HG02943 (cell line): Measurements from ENCODE around the gene PALLD.

Source experiments
- ATAC-seq: cut with Tn5 transposase; IDR thresholded peaks from one replicate; pipeline ENCODE4 v1.9.1; 2021; ENCODE audit warnings: mild to moderate bottlenecking, low read depth, moderate library complexity; ENCODE audit not compliant: unreplicated experiment

The PALLD gene

DNA sequence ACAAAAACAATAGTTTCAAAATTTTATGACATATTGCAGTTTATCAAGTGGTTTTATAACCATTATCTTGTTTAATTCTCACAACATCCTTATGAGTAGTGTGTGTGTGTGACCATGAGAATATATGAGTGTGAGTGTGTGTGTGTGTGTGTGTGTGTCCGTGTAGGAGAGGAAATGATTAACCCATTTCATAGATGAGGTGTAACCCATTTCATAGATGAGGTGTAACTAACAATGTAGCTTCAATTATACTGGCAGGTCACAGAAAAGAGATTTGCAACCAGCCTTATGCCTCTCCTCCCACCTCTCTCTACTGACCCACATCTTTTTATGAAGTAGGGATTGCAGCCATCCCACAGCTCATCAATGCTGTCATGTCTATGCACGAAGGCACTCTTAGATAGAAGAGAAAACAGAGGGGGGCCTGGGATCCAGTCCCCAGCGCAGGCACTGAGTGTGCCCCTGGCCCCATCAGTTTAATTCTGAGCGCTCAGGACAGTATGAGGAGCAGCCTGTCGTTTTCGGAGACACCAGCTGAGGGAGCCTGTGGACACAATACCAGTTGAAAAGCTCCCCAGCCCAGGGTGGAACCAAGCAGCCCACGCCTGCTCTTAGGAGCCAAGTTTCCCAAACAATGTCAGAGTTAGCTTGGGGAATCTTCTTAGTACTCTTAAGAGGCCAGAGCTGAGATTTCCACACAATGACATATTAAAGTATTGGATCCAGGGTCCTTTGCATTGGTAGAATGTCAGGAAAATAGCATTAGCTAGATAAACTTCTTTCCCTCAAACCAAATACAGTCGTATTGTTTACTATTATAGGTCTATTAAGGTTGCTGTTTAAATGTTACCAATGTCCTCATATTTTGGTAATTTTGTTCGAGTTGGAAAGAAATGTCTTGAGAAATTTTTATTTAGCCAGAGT is 88.6 kb downstream of the PALLD start:
- ATAC-seq, result peak; percentile 74

DNA sequence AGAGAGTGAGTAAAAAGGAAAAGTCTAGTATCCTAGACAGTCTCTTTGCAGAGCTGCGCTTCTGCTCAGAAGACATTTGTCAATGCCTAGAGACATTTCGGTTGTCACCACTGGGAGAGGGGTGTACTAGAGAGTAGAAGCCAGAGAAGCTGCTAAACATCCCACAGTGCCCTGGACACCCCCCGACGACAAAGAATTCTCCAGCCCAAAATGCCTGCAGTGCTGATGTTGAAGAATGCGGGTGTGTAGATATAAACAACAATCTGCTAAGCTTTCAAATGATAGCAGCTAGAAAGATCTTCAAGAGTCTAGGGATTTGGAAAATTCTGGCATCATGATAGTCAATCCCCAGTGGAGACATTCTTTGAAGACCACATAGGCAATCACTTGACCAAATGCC is 90.1 kb downstream of the PALLD start:
- ATAC-seq, result no peak

DNA sequence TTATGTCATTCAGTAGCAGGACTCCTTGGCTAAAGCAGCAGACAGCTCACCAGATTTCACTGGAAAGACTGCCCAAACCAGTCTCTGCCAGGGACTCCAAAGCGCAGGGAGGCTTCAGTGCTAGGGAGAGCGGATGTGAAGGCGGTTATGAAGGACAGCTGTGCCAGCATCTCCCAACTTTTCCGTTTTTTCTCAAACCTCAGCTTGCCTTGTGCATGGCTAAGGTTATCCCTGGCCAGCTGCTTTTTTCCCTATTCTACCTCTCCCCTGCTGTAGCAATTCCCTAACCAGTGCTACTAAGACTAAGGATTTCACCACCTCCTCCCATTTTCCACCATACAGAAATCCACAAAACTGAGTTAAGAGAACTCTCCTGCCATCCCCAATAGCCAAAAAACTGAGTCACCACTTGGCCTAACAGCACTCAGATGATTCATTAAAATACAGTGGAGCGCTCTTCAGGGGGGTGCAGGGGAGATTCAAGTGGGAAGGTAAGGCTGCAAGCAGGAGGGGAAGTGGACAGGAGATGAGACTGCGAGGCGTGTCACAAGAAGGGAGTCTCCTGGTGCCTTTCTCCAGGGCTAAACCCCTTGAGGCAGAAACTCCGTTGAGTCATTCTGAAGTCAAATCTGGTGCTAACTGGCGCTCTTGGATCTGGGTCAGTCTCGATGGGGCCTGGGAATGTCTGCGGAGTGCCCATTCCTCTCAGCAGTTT is 90.7 kb downstream of the PALLD start:
- no peak for ATAC-seq

DNA sequence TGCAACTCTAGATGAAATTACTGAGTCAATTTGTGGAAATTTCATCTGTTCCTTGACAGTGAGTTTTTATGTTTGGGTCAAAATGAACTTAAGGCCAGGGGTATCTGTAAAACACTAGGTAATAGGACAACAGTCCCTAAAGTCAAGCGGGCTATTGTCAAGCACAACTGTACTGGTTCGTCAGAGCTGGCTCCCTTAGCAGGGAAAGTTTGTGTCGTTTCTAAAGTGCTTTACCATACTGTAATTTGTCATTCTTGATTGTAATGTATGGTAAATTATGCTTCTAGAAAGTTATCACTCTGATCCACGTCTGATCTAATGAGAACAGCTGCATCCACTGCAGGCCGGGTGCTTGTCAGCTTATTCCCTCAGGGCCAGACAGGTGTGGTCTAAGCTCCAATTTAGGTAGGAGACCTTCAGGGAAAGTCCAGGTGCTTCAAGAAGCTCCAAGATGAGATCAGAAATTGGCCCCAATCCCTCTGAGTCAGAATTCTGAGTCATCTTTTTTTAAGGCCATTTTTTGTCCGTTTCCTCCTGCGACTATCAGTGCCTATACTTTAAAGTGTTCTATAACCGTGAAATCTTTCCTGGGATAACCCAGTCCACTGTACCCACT is 92.2 kb downstream of the PALLD start:
- no peak for ATAC-seq

DNA sequence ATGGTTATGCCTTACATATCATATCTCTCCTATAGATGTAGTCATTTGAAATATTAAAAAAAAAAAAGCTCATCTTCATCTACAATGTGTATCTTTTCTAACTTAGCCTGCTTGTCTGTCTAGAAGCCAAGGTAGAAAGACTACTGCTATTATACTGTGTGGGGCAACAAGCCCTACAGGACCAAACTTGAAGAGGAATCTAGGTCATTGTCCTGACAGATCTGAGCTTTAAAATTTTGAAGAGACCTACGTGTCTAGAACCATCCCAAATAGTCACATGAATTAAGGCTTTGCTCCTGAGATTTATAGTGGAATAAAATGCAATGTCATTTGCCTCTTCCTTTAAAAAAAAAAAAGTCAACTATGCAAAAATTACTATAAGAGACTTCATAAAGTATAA is 95.8 kb downstream of the PALLD start:
- no peak for ATAC-seq

DNA sequence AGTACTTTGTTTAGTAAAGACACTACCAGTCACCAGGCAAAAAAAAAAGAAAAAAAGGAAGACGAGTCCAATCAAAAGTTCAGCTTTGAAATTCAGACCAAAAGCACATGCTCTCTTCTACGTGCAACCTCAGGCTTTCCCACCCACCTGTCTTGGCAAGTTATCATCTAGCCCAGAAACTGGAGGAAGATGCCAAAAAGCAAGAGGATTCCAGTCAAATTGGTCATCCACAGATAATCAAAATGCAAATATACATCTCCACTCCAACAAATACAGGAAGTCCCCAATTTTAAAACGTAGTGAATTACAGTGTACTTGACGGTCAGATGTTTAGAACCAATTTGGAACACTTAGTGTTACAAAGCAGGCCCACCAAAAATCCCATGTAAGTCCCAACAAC is 96.5 kb downstream of the PALLD start:
- no peak for ATAC-seq

DNA sequence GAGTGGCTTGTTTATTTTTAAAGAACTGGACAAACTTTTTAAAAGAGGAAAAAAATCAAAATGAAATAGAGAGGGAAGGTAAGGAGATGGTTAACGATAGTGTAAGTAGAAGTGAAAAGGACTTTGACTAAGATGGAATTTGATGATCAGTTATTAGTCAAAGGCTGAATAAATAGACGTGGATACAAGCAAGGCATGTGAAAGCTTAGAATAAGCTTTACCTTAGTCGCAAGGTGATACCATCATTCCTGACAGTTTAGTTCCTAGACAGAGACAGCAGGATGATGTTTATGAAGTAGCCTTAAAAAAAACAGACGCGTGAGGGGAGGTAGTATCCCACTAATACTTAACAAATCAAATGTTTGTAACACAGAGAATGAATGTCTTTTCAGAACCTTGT is 97.3 kb downstream of the PALLD start:
- no peak for ATAC-seq

DNA sequence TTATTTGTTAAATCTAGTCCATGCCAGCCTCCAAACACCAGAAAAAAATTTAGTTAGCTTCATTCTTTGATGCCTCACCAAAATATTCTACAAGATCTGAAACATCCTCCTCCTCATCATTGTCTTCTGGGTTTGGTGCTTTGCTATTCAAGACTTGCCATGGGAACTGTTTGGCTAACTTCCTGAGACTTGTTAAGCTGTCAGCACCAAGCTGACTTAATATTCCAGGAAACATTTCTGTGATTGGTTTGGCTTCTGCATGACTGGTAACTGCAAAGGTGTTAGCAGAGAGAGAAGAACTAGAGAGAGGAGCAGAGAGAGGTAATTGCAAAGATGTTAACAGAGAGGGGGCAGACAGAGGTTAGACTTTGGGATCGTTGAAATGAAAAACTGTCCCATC is 101.3 kb downstream of the PALLD start:
- ATAC-seq, result no peak

DNA sequence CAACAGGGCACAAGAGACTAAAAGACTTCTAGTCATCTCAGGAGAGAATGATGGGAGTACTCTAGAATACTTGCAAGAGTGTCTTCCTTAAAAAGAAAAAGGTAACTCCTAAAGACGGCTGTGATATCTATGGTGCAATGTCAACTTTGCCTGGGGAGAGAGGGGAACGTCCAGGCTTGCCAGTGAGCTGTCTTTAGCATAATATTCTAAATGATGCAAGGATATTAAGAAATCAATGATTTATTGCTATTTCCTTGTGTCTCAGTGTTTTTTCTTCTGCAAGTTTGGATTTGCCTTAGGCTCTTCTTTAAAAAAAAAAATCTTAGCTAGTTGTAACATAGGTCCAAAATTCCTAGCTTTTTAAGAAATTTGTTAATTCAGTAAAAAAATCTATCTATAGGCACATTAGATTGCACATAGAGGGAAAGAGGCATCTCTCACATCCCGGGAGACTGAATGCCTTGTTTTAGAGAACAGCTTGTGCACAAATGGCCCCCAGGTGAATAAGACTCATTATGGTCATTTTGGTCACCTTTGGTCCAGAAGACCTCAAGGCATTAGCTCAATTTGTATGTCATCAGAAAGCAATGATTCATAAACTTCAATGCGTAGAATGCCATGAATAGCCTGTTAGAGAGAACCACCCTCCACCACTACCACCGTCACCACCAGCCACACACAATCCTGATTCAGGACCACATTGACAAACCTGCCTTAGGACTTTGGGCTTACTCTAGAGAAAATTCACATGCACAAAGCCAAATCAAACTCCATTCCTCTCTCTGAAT is 104.1 kb downstream of the PALLD start:
- ATAC-seq, result no peak

DNA sequence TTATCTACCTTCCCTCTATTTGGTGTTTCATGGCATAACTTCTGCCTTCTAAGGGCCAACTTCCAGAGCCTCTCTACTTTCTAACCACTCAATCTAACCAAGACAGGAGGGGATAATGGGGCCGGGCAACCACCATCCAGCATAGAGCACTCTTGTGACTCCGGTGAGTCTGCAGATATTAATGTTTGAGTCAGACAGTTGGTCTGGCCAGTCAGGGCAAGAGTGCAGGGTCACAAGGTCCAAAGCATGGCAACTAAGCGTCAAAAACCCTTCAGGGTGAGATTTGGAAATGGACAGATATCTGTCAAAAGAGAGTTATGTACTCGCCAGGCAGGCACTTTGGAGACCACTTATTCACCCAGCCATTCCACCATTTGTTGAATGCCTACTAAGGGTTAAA is 105.0 kb downstream of the PALLD start:
- no peak for ATAC-seq

DNA sequence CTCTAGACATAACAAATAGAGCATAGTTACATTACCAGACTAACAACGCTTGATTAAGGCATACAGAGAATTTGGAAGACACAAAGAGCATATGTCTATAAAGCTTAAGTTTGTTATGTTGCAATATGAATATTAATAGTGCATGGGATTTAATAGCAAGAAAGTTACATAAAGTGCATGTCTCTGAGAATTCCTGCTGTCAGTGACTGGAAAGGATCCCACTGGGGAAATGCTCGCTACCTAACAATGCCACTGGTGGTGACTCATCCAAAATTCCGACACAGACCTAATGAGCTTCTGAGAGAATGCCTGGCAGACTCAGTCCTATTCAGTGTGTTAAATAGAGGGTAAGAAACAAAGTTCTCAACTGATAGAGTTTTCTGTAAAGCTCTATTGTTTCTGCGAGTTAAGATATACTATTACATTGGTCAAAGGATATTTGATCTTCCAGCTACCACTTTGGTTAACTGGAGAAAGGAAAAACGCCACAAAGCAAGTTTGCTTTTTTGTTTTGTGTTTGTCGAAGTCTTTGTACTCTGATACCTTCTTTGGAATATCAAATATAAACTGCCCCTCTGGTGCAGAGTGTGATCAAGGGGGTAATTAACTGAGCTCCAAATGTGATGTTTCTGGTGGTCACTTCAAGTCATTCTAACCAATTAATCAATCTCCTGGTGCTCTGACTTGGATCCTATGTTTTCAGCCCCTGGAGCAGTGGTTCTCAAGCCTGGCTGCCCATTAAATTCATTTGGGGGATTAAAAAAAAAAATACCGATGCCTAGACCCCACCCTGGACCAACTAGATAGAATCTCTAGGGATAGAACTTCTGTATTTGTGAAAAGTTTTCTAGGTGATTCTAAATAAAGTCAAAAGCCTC is 107.9 kb downstream of the PALLD start:
- ATAC-seq, result no peak

DNA sequence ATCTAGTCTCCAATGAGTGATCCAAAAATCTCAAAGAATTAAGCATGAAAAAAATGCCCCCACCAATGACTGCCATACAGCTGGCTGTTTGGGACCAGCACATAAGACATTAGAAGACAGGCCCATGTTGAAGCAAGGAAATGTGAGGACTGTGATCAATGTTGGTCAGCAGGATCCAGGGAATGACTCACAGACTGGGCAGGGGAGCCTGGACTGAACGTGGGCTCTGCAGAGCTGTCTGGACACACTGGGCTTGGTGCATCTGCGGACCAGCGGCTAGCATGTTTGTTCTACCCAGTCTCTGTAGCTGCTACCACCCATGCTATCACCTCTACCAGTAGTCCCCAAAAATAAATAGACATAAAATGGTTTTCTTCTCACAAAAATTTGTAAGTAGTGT is 108.6 kb downstream of the PALLD start:
- ATAC-seq, result no peak

DNA sequence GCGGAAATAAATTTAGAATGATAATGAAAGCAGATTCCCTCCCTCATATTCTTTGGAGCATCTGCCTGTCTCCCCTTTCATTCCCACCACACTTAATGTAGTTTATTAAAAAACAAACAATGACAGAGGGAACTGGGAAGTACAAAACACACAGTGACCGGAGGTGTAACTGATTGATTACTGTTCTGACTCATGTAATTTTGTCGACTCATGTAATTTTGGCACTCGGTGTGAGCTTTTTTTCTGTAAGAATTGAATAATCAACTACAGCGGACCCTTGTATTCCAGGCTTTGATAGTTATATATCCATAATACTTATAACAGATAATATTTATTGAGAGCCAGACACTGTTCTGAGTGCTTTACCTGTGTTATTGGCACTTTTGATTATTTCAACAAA is 110.4 kb downstream of the PALLD start:
- ATAC-seq, result no peak

DNA sequence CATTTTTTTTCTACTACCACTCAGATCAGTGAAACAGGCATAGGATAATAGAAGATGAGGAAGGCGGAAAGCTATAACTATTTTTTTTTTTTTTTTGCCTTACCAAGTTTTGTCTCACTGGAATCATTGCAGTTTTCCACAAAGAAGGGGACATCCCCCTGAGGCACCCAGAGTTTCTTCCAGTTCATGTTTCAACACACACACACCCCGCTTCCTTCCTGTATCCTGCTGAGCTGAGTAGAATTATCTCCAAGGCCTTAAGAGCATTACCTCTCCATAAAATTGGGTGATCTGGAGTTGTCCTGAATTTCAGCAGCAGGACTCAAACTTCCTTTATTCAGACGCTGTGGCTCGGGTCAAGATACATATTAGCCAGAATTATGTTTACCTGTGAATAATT is 111.9 kb downstream of the PALLD start:
- ATAC-seq, result no peak

DNA sequence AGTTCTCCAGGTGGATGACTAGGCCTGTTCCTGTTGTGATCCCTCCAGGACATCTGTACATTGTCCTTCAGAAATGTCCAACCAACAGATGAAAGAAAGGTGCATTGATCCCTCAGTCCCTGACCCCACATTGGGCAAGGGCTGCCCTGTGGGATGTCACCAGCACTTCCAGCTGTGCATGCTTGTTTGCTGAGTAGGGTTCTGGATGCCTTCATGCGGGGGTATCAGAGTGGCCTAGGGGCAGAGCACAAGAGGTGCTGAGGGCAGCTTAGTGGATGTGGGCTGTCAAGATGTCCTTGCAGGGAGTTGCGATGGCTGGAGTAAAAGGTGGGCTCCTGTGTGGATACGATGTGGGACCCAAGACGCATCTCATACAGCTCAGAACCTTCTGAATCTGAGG is 112.5 kb downstream of the PALLD start:
- ATAC-seq, result no peak

DNA sequence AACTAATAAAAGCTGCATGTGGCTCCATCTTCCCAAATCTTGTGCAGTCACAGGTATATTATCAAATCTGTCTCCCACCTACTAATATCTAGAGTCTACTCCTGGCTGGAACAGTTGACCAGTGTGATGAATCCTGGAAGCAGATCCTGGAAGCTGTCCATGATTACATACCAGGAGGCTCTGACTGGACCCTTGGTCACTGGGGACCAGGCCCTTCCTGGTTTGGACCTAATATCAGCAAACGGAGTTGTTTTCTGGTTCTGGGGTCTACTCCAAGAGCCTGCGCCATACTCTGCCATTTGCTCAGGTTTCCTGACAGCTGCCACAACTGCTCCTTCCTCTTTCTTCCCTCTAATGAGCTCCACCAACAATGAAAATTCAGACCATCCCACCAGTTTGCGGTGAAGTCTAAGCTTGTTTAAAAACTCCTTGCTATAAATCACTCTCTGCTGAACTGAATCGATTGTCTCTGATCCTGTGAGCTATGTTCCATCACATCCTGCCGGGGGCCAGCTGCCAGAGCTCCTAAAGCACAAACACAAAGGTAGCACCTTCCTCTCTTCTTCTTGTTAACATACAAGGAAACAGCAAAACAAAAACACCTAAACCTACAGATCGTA is 114.2 kb downstream of the PALLD start:
- ATAC-seq, result no peak

DNA sequence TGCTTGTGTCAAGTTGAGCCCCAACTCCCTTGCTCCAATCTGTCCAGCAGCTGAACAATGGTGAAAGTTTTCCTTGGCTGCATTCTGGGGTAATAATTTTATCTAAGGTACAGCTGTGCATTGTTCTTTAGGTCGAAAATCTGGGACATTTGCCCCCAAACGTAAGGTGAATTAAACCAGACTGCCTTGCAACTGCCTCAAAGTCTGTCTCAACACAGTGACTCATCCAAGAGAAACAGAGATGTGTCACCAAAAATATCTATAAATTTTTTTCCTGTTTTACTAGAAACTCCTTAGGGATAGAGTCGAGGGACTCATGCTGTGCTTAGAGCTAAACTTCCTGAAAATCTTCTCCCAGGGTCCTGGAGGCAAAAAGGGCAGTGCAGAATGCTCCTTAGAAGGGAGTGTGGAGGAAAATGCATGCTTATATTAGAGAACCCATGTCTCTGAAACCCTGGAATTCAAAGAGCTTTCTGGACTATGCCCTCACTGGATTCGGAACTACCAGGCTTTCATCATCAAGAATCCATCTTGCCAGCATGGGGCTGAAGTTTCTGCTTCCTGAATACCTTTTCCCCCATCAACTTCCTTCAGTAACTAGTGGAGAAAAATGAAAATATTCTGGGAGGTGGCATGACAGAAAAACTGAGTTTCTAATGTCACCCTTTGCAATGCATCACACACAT is 115.7 kb downstream of the PALLD start:
- no peak for ATAC-seq

DNA sequence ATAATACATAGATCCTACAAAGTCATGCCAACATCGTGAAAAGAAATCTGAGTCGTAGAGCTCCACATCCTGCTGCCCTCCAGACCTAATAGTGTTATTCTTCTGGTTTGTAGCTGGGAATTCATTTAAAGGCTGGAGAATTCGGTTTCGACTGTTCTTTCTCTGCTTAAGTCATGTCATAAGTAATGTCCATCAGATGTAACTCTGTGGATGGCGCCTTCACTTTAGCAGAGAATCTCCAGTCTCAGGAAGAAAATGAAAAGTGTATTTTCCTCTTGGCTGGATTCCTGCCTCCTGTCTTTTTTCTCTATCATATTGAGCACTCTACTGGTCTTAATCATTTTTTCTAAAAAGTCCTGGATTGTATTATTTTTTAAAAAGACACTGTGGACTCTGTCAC is 117.0 kb downstream of the PALLD start:
- ATAC-seq, result no peak
